HG02973 (cell line): ENCODE results near the gene C3orf80.
"Not testable (repeated sequence)": the region's sequence is repeated elsewhere in the genome, so short reads cannot be mapped to it uniquely, and the experiment has no call there.

Experiments
- ATAC-seq: cut with Tn5 transposase; IDR thresholded peaks from one replicate; pipeline ENCODE4 v1.9.1; 2021; ENCODE audit warnings: moderate library complexity; ENCODE audit not compliant: unreplicated experiment

Gene C3orf80

DNA sequence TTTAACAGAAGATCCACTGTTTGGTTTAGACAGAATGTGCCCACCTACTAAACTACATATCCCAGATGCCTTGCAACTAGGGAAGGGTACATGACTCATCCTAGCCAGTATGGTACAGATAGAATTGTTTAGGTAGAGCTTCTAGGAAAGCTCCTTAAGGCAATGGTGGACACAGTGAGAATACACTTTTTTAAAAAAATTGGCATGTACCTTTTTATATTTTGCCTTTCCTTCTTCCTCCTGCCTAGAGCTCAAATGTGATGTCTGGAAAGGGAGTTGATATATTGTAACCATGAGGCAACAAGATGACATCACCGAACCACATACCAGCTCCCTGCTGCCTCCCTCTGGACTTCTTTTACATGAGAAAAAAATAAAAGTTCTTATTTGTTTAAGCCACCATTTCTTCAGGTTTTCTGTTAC lies 14.4 kb upstream of the C3orf80 start:
- ATAC-seq: peak; percentile 74

DNA sequence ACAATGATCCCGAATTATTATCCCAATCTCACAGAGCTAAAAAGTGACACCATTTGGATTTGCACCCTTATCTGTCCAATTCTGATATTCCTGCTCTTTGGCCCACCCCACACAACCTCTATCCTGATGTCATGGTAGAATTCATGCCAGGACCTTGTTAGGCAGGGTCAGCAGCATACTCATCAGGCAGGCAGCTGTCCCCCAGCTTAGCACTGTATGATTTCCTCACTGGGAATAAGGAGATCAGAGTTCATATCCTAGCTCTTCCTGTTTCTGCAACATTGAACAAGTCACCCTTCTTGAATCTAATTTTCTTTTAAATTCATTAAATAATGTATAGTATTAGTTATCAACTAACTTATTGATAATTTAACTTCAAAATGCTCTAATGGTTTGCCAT lies 12.0 kb upstream of the C3orf80 start:
- no peak for ATAC-seq

DNA sequence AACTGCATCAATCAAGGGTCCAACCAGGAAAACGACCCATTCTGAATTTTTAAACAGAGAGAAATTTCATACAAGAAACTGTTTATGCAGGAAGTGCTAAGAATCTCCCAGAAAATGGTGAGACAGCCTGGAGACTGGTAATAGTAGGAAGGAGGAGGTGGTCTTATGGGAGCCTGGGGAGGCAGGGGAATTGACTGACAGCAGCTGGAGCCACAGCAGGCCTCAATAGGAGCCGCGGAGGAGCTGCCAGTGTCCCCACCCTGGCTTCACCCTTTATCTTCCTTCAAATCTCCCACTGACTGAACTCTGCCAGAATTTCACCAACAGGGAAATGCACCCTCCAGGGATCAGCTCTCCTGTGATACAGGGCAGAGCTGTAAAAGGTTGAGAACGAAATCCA lies 7.5 kb upstream of the C3orf80 start:
- ATAC-seq: no peak

DNA sequence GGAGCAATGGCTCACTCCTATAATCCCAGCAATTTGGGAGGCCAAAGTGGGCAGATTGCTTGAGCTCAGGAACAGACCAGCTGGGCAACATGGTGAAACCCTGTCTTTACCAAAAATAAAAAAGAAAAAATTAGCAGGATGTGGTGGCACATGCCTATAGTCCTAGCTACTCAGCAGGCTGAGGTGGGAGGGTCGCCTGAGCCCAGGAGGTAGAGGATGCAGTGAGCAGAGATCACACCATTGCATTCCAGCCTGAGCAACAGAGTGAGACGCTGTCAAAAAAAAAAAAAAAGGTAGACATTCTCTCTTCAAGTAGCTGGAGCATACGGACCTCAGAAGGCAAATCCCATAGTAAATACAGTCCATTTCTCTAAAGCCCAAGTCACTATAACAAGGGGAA lies 7.1 kb upstream of the C3orf80 start:
- no peak for ATAC-seq

DNA sequence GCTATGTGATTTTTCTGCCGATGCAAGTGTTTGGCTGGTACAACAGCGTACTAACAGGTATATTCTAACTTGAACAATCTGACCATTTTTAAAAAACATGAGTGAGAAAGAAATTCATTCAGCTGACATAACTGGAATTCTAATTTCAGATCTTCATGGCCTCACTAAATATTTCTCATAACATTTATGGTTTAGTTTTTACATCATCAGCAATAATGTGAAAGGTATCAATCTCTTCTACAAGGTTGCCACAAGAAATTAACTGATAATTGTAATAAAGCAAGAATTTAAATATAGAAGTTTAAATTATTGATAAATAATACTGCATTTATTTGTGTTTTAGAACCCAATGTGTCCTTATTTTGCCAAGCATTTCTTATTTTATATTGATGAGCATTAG lies 5.2 kb upstream of the C3orf80 start:
- ATAC-seq: no peak

DNA sequence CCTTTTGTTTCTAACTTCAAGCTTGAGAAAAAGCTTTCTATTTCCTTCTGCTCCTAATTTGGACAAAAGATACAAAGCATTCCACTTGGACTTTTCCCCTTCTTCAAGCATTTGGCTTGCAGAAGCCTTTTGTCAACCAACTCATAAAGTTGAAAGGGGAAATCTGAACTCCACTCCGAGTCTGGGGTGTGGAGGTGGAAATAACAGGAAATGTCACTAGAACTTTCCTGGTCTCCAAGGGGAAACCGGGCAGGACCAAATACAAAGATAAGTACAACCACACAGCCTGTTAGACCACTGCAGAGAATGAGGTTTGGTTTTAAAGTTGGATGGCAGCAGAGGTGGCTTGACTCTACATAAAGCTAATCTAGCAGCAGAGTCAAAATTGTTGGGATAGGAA lies 4.2 kb upstream of the C3orf80 start:
- no peak for ATAC-seq

GRCh38 chr3:160224256-160224655 lies 966 bp upstream of the C3orf80 start:
- ATAC-seq: no peak

DNA sequence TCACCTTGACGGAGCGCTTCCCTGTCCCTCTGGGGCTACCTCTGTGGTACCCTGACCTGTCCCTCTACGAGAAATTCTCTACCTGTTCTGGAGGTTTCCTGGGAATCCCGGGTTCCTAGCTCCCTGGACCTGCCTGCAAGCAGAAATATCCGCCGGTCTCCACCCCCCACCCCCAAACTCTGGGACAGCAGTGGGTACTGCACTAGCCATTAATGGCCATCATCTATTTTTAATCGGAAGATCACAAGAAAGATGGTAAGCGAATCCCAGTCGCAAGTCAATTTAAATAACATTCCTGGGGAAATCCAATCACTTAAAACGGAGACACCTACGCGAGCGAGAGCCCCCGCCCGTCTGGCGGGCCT lies 429 bp upstream of the C3orf80 start:
- ATAC-seq: no peak

DNA sequence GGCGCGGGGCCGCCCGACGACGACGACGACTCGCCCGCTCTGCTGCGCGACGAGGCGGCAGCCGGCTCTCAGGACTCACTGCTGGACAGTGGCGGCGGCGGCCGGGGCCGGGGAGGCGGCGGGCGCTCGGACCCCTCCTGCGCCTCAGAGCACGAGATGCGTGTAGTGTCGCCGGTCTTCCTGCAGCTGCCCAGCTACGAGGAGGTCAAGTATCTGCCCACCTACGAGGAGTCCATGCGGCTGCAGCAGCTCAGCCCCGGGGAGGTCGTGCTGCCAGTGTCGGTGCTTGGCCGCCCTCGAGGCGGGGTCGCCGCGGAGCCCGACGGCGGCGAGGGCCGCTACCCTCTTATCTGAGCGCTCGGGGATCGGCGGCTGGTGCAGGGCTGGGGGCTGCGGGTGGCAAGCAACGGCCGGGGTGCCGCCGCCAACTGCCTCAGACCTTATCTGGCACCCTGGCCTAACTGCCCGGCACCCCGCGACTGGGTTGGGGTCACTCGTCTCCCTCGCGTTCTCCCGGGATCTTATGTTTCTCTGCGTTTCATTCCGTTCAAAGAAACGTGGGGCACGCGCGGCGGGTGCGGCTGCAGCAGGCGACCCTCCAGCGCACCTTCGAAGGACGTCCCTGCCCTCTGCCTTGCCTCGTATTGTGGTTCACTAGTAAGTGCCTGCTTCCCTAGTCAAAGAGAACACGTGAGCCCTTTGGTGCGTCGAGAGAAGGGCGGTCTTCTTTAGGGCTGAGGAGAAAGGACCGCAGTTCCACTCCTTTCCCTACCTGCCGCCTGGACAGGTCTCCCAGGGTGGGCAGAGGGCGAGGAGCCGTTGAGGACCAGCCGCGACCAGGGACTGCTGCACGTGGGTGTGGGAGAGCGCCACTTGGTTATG lies 1.0 kb downstream of the C3orf80 start:
- ATAC-seq: peak; percentile 16

GRCh38 chr3:160227419-160227818 lies 2.2 kb downstream of the C3orf80 start:
- ATAC-seq: no peak

DNA sequence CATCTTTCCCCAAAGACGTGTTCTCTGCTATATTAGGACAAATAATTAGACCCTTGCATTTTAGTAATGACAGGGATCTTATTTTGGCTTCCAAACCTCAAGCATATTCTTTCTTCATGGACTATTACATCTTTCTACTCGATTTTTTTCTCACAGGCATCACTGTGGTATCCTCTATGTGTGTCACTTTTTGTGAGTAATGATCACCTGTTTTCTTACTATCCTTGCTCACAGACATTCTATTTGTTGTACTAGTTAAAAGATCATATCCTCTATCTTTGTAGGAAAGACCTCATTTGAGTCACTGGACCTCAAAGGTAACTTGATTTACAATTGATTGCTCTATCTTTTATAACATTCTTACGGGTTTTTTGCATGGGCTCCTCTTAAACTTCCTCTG lies 6.8 kb downstream of the C3orf80 start:
- ATAC-seq: no peak

DNA sequence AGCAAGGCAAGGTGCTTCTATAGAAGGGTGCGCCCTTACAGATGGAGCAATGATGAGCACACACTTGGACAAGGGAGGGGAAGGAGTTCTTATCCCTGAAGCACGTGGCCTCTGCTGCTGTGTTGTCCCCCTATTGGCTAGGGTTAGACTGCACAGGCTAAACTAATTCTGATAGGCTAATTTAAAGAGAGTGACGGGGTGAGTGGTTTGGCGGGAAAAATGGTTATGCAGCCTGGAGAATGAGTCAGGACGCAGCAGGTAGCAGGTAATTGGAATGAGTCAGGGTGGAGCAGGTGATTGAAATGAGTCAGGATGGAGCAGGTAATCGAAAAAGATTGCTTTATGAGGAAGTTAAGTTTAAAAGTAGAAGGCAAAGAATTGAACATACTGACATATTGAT lies 15.5 kb downstream of the C3orf80 start:
- ATAC-seq: not testable (repeated sequence)

DNA sequence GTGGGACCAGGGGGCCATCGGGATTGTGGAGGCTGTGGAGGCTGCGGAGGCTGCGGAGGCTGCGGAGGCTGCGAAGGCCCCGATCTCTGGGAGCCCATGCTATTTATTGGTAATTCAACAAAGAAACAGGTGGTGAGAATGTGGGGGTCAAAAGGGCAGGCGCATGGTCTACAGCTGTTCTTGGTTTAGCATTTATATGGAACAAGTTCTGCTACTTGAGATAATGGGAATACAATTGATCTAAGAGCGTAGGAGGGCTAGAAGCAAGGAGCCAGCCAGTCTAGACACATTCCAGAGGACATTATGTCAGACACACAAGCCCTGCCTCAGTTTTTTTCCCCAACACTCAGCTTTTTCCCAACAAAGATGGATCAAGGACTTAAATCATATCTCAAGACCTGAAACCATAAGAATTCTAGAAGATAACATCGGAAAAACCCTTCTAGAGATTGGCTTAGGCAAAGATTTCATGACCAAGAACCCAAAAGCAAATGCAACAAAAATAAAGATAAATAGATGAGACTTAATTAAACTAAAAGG lies 20.1 kb downstream of the C3orf80 start:
- no peak for ATAC-seq

DNA sequence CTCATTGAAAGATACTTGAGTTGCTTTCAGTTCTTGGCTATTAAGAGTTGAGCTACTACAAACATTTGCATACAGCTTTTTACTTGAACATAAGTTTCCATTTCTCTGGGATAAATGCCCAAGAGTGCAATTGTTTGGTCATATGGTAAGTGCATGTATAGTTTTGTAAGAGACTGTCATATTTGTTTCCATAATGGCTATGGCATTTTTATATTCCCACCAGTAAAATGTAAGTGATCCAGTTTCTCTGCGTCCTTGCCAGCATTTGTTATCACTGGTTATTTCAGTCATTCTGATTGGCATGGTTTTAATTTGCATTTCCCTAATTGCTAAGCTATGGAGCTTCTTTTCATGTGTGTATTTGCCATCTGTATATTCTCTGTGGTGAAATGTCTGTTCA lies 22.5 kb downstream of the C3orf80 start:
- no peak for ATAC-seq

- no peak for ATAC-seq
Measured at GRCh38 chr3:160253298-160253697, 28.1 kb downstream of the C3orf80 start.

DNA sequence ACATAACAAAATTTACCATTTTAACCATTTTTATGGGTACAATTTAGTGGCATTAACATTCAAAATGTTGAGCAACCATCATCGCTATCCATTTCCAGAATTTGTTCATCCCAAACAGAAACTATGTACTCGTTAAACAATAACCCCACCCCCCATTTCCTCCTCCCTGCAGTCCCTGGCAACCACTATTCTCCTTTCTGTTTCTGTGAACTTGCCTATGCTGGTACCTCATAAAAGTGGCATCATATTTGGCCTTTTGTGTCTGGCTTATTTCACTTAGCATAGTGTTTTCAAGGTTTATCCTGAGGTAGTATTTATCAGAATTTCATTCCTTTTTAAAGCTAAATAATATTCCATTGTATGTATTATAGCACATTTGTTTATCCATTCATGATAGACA lies 32.4 kb downstream of the C3orf80 start:
- ATAC-seq: no peak

DNA sequence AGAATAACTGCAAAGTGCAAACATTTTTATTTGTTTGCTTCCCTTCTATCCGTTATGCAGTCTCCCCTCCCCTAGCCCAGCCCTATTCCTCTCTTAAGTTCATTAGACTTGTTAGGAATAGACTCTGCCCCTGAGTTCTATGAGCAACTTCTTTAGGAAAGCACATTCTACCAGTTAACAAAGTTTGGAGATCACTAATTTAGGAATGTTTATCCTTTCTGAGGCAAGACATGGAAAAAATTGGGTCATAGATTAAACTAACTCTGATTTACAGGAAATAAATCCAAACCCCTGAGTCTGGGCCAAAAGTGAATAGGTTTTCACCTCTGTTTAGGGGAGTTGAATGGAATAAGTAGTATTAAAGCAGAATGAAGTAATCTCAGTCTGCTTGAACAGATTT lies 34.4 kb downstream of the C3orf80 start:
- no peak for ATAC-seq

DNA sequence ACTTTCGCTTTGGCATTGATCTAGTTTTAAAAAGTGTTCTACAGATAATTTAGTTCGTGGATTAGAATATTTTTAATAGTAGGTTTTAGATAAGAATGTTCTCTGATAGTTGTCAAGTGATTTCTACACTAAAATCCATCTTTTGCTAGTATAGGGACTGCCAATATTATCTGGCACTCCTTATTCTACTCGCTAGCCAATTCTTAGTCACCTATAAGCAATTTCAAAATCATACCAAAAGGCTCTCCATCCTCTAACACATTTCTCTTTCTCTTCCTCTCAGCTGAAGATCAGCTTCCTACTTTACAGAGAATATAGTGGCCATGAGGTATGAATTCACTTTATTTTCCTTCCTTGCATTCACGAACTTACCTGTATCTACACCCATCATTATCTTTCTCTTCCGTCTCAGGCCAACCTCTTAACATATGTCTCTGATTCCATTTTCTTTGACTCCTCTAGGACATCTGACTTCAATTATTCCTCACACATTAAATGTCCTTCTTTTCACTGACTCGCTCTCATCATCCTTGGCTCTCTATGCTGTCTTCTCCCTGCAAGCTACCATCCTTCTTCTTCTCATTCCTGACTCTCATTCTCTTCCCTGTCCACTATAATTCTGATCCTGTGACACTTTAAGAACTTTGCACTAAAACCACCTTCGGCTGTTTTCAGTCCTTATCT lies 35.5 kb downstream of the C3orf80 start:
- ATAC-seq: no peak

DNA sequence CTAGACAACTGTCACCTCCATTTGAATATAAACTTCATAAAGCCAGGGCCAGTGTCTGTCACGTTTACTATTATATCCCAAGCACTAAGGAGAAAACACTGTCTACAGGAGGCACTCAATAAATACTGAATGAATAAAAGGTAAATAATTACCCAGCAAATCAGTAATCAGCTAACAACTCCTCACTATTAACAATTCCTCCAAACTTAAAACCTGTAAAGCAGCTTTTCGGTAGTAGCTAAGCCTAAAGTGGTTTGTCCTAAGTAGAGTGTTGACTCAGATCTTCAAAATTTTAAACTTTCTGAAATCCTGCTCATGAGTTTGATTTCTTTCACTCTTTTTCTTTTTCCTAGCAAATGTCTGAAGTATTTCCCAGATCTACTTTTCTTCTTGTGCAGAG lies 39.9 kb downstream of the C3orf80 start:
- no peak for ATAC-seq
